NCI-H1417 (cell line): ENCODE data around the gene BTN3A1.
"Not testable (repeated sequence)": the region's sequence is repeated elsewhere in the genome, so short reads cannot be mapped to it uniquely, and the experiment has no call there.

Experiments used
- DNase-seq, 3 experiments: peaks; one replicate each; lab custom pipeline; 2025; lab: John Stamatoyannopoulos, UW

Gene BTN3A1

DNA sequence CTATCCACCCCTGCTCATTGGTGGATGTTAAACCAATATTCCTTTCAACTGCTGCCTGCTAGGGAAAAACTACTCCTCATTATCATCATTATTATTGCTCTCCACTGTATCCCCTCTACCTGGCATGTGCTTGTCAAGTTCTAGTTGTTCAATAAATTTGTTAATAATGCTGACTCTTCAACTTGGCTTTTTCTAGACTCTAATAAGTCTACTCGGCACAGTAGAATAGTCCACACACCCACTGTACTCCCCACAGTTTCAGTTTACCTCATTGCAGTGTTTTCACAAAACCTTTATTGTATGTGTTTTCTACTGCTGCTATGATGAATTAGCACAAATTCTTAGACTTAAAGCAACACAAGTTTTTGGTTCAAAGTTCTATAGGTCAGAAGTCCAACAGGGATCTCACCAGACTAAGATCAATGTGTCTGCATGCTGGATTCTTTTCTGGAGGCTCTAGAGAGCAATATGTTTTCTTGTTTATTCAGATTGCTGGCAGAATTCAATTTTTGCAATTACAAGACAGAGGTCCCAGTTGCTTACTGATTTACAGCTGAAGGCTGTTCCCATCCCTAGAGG, 13.1 kb downstream of the BTN3A1 start:
- no peak for DNase-seq

DNA sequence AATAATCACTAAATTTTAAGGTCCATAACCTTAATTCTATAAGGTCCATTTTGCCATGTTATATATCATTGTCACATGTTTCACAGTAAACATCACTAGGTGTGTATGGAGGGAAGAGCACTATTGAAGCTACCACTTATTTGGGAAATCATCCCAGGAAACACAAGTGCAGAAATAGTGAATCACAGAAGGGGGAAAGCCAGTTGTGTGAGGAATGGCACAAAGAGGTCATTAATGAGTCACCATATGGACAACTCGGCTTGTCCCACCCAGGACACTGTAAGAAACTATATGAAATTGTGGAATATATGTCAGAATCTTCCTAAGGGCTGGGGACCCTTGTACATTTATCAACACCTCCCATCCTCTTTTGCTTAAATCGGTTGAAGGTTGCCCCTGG, 13.7 kb downstream of the BTN3A1 start:
- no peak for DNase-seq

DNA sequence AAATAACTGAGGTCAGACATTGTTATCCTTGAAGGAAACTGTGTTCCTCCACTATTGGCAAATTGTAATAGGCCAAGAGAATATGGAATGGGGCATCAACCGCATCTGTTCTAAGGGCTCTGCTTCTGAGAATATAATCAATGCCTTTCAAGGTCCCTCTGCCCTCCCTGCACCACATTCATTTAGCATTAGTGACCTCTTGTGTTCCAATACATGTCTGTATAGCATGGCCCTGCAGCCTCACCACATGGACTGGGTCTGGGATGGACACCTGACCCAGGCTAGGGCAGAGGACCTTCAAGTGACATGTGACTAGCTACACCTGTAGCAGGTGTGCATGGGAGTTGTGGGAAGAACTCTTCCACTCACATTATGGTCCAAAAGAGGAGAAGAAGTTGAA, 14.2 kb downstream of the BTN3A1 start:
- DNase-seq = no peak

DNA sequence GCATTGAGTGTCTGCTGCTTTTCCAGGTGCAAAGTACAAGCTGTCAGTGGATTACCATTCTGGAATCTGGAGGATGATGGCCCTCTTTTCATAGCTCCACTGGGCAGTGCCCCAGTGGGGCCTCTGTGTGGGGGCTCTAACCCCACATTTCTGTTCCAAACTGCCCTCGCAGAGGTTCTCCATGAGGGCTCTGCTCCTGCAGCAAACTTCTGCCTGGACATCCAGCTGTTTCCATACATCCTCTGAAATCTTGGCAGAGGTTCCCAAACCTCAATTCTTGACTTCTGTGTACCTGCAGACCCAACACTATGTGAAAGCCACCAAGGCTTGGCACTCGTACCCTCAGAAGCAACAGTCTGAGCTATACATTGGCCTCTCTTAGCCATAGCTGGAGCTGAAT, 16.0 kb downstream of the BTN3A1 start:
- not testable (repeated sequence) for DNase-seq

DNA sequence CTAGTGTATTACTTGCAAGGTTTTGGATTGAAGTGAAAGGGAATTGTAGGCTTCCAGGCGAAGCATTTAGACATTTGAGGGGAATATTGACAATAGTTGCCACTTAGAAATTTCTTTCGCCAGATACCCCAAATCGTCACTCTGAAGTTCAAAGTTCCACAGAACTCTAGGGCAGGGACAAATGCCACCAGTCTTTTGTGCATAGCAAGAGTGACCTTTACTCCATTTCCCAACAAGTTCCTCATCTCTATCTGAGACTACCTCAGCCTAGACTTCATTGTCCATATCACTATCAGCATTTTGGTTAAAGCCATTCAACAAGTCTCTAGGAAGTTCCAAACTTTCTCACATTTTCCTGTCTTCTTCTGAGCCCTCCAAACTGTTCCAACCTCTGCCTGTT, 16.7 kb downstream of the BTN3A1 start:
- DNase-seq = not testable (repeated sequence)

DNA sequence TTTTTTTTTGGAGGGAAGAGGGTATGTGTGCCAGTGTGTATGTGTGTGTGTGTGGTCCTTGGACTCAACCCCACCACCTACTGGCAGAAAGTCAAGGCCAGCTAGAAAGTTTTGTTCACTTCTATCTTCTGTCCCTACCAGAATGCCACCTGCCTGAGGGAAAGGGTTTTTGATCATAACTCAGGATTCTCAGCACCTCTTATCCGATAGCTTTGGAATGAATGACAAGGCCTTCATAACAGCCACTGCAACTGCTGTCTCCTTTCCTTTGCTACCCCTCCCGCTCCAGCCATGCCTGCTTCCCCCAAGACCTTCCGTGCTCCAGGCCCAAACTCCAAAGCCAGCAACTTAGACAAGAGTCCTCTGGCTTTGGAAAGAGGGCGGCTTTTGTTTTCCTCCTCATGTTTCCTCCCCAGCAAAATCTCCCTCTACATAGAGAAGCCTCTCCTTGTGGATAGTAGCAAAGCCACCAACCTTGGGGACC, 18.7 kb downstream of the BTN3A1 start:
- DNase-seq = peak in 1 of 3 experiments; percentile 1

DNA sequence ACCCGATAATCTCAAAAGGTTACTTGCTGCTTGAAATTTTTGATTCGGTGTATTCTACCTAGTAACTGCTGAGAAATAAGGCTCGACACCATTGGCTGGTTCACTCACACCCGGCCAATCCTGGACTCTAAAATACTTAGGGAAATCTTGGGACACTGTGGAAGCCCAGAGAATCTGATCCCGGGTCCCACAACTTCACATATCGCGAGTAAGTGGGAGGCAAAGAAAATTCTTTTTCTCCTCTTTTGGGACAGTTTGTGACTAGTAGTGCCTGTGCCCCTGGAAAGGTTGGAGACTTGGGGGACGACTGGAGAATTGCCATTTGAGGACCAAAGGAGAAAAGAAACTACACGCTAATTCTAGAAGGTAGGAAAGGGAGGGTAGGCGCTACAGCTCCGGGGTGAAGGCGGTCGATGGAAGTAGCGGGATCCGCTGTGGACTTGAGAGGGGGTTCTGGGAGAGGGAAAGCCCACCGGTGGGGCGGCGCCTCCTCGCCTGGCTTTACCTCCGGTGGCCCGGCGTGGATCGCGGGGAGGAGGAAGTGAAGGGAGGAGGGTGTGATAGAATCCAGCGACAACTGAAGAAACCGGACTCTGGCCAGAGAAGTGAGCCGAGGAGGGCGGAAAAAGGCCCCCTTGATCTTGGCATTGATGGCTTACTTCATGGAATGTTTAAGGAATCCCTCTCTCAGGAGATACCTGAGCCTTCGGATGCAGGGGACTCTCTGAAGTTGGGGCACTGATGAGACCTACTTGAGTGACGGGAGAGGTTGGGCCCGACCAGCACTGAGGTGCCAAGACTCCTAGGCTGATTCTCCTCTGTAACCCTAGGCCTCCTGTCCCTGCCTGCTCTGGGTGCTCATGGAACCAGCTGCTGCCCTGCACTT, 19.4 kb downstream of the BTN3A1 start:
- peak; percentile 10 to 67 (median 62) for DNase-seq

DNA sequence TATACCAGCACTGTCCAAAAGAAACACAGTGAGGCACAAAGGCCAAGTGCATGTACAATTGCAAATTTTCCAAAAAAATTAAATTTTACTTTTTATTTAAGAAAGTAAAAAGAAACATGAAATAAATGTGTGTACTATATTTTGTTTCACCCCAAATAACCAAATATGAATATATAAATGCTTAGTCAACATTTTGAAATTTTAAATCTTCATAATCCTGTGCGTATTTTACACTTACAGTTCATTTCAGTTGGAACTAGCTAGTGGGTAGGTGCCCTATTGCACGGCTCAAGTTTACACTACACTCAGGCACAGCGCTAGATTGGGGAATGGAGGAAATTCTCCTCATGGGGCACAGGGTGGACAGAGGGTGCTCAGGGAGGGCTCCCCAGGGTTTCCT, 20.3 kb downstream of the BTN3A1 start:
- DNase-seq = no peak

DNA sequence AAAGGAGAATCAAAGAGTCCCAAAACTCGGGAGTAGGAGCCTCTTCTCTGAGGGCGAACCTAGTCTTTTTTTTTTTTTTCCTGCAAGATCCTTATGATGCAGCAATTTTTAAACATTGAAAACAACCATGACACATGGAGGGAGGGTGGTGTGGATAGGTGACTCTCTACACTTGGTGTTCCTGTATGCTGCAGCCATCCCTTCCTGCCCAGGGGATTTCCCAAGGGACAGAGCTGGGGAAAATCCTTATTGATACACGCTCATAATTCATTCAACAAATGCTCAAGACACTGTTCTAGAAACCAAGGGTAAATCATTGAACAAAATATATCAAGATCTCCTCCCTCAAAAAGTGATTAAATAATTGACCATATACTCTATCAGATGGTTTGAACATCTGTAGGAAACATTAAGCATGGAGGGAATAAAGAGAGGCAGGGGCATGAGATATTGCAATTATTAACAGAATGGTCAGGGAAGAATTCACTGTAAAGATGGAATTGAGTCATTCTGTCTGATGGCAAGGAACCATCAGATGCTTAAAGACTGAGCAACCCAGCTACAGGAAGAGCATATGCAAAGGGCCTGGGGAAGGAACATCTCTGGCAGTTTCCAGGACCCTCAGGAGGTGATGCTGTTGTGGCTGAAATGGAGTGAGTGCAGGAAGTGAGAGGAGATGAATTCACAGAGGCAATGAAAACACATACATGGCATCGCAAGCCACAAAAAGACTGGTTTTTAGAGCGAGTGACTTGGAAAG, 24.8 kb downstream of the BTN3A1 start:
- DNase-seq = no peak

DNA sequence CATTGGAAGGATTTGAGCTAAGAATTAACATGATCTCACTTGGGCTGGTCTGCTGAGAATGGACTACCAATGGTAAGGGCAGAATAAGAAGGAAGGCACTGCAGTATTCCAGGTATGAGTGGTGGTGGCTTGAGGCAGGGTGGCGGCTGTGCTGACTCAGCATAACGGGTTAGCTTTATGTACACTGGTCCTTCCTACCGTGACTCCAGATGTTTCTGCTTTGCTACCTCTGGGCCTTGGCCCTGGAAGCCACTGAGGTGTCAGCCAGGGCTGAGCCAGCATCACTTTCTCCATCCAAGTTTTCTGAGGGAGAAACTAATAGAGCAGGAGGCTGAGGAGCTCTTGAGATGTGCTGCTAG, 25.4 kb downstream of the BTN3A1 start:
- no peak for DNase-seq

DNA sequence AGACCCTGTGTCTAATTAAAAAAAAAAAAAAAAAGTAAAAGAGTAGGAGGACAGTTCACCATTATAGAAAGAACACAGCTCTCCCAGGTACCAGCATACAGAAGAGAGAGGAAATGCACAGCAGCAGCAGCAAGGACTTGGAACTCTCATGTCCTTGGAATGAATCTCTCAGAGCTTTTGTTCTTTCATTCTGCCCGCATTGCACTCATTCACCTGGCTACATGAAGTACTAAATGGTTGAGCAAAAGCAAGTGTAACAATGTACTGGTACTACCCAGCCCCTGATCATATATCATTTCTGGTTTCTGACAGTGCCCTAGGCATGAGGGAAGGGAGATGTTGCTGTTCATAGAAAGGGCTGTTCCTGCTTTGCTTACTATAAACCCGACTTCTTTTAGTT, 26.1 kb downstream of the BTN3A1 start:
- no peak for DNase-seq

DNA sequence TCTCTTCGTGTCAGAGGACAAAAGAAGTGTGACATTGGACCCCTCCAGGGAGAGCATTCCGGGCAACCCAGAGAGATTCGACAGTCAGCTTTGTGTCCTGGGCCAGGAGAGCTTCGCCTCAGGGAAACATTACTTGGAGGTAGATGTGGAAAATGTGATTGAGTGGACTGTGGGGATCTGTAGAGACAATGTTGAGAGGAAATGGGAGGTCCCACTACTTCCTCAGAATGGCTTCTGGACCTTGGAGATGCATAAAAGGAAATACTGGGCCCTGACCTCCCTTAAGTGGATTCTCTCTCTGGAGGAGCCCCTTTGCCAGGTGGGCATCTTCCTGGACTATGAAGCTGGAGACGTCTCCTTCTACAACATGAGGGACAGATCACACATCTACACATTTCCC, 28.7 kb downstream of the BTN3A1 start:
- DNase-seq = no peak

DNA sequence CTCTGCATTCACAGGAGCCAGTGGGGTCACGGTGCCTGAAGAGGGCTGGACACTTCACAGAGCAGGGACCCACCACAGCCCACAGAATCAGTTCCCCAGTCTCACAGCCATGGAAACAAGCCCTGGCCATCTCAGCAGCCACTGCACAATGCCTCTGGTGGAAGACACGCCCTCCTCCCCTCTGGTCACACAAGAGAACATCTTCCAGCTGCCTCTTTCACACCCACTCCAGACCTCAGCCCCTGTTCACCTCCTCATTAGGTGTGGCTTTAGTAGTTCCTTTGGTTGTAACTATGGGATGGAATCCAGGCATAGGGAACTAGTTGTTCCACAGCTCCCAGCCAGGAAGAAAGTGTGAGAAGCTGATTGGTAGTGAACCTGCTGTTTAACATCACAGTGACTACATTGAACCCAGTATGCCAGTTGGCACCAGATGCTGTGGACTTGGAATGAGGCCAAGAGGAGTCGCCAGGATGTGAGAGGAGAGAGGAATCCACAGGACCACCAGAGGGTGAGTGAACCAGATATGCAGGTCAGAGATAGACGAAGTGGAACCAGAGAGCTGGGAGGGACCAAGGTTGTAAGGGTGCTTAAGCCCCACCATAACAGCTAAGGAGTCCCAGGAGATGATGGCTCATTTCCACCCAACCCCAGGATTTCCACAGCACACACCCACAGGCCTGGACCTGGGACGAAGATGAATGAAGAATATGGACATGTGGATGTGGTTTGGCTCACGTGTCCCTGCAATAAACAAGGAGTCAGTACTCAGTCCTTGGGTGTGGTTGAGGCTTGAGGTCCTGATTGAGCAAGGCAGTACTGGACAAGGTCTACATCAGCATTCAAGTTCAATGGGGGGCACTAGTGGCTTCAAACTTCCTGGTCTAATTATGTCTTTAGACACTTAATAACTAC, 29.4 kb downstream of the BTN3A1 start:
- peak in 1 of 3 experiments; percentile 6 for DNase-seq

DNA sequence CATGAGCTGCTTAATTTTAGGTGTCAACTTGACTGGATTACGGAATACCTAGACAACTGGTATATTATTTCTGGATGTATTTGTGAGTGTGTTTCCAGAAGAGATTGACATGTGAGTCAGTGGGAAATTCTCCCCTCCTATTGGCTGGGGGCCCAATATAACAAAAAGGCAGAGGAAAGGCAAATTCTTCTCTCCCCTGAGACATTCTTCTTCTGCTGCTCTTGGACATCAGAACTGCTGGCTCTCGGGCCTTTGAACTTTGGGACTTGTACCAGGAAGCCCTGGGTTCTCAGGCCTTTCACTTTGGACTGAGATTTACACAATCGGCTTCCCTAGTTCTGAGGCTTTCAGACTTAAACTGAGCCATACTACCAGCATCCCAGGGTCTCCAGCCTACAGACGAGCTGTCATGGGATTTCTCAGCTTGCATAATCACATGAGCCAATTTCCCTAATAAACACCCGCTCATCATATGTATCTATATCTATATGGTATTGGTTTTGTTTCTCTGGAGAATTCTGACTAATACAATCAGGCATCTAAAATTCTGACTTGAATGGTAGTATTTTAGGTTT, 30.6 kb downstream of the BTN3A1 start:
- no peak for DNase-seq

DNA sequence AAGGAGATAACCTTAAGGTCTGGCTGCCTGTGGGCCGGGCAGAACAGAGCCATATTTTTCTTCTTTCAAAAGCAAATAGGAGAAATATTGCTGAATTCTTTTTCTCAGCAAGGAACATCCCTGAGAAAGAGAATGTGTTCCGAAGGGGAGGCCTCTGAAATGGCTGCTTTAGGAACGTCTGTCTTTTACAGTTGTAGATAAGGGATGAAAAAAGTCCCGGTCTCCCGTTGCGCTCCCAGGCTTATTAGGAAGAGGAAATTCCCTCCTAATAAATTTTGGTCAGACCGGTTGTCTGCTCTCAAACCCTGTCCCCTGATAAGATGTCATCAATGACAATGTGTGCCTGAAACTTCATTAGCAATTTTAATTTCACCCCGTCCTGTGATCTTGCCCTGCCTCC, 31.6 kb downstream of the BTN3A1 start:
- not testable (repeated sequence) for DNase-seq

DNA sequence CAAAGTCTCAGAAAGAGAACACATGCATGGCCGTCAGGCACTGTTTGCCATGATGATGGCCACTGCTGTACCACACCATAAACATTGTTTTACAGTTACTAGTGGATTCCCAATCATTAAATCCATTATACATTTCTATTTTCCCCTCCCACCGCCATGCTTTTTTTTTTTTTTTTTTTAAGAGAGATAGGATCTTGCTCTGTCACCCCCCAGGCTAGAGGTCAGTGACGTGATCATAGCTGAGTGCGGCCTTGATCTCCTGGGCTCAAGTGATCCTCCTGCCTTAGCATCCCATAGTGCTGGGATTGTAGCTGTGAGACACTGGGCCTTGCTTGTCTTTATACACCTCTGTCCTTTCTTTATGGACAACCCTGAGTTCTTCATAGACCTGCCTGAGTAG, 33.9 kb downstream of the BTN3A1 start:
- no peak for DNase-seq

DNA sequence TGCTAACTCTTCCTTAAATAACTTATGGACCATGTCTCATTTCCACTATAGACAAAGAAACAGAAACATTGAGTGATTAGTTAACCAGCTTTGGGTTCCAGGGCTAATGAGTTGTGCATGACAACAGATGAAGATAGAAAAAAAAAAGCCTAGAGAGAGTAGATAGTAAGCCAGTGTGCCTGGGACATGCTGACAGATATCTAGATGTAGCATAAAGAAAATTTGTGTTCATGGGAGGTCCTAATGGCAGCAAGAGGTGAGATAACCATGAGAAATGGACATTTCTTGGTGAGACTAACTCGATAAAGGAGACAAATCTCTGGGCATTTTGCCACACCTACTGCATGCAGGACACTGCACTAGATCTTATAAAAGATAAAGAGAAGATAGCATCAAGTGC, 35.5 kb downstream of the BTN3A1 start:
- DNase-seq = no peak

DNA sequence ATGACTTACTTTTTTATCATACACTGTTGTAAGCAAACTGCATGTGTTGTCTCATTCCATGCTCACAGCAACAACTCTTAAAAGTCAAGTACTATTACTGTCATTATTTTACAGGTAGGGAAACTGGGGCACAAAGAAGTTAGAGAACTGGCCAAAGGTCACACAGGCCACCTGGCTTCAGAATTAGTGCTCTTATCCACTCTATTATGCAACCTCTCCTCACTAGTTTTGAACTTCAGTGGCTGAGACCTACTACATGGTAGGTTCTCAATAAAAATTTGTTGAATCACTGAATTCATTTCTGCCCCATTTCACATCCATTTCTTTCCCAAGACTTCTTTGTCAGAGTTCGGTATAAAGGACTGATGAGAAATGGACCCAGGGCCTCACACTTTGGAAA, 35.9 kb downstream of the BTN3A1 start:
- DNase-seq = no peak

DNA sequence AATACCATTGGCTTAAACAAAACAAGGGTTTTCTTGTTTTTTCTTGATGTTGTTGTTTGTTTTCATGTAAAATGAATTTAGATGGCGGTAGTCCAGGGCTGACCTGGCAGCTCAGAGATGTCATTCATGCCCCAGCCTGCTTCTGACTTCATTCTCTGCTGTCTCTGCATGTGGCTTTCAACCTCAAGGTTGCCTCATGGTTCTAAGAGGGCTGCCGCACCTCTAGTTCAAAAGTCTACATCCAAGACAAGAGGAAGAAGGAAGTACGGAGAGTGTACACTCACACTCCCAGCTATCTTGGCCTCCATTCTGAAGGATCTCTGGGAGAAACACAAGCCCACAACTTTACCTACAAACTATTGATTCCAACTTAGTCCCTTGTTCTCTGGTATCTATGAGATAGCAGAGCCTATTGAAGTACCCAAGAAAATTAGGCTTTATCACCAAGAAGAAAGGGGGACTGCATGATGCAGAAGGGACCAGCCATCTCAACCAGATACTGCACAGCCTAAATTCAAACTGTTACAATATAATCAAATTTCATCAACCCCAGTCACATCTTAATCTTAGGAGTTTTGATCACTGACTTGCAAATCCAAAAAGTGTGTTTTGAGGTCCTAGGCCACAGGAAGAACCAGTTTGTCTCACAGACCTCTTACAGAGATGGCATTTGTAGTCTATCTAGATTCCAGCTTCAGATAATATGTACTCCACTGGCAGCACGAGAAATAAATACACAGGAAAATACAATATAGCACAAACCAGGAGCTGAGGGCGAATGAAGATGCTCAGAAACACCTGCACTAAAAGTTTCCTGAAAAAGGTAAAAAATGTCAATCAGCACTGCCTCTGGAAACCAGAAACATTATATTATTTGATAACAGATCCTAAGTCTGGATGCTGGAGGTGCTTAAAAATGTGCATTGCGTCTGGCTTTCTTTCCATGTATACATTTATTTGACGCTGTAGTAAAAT, 37.4 kb downstream of the BTN3A1 start:
- DNase-seq = no peak

DNA sequence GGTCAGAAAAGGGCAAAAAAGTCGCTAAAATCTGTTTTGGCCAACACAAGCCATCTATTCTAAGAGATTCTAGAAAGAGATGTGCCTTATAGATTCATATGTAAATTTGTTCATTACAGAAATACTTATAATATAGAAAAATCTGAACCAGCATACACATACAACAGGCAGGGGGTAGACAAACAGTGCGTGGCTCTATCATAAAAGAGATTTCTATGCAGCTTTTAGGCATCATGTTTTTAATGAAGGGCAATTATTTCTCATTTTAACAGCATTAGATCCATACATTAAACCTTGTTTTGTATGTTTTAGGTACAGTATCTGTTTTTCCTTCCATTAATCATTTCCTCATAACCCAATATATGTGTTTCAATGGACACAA, 38.9 kb downstream of the BTN3A1 start:
- peak in 1 of 3 experiments; percentile 33 for DNase-seq
